Fibroblast of skin of left biceps (primary cell): ENCODE results near the gene OR52H1.

Source experiments
- DNase-seq, 2 experiments: peaks; one replicate each; pipeline ENCODE4 v3.0.0-alpha.2; 2013; ENCODE audit warnings: low read depth in 2 of 2

OR52H1 gene

GRCh38 chr11:5534046-5534445 lies 14.3 kb downstream of the OR52H1 start:
- DNase-seq, result no peak

DNA sequence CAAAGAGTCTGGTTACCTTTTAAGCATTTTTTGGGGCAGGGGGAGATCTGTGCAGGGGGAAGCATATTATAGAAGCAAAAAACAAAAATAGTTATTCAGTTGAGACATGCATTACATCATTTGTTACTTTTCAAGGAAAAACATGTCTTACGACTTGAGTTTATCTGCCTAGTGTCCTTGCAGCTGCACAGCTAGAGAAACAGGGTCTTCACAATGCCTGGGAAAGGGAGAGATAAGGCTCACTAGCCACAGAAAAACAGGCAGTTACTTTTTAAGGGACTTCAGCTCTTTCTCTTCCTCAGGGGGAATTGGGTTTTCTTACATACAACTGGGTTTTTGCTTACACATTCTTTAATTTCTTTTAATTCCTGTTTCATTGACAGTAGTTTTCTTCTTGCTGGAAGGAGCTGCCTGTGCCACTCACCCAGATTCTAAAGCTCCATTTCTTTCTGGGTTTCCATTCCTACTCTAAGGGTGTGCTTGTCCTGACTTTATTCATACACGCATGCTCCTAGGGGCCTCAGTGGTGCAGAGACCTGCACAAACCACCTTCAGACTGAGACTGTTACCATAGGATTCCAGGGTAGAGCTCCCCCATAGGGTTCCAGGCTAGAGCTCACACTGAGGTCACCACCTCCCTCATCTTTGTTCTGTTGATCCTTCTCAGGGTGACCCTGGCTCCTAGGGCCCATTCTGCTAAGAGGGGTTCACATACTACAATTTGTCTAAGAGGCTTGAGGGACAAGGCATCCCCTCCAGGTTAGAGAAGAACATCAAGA lies 17.1 kb downstream of the OR52H1 start:
- DNase-seq, result no peak

DNA sequence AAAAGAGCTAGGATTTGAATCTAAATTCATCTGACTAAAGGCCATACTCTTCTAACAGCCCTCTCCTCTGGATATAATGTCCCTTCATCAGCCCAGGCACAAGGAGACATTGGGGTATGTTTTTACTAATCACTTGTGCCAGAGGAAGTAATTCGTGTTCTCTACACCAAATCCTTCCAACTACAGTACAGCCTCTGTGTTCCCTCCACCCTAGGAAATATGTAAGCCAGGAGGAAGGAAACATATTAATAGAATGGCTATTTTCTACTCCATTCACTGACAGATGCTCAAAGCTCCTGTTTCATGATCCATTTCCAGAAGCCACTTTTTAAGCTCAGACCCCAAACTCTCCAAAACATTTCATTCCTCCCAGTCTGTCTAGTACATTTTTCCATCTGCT lies 19.8 kb downstream of the OR52H1 start:
- no peak for DNase-seq

DNA sequence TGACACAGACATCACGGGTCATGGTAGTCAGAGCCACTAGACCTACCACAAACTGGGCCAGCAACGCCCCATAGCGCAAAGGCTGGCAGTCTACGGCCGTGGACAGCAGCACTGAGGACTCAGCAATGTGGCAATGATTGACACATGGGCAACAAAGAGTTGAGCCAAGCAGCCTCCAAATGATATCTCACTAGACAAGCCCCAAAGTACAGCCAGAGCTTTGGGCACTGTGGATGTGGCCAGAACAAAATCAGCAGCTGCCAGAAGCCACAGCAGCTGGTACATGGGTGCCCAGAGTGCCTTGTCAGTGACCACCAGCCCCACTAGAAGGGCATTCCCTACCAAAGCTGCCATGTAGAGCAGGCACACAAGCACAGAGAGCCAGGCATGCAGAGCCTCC lies 20.6 kb downstream of the OR52H1 start:
- DNase-seq, result no peak

GRCh38 chr11:5524756-5525155 lies 23.6 kb downstream of the OR52H1 start:
- no peak for DNase-seq

DNA sequence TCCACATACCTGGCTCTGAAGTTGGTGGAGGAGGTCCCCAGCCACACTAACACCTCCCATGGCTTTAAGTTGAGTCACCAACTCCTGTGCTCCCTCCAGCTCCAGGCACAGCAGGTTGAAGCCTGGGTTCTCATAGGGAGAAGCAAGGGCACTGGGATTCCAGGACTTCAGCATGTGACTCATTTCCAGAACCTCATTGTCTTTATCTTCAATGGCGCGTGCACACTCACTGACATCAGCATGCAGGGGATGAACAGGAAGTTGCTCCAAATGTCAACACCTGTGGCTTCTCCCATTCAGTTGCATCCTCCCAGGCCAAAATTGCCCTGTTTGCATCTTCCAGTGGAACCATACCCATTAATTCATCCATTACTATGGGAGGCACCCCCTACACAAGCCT lies 26.0 kb downstream of the OR52H1 start:
- no peak for DNase-seq

DNA sequence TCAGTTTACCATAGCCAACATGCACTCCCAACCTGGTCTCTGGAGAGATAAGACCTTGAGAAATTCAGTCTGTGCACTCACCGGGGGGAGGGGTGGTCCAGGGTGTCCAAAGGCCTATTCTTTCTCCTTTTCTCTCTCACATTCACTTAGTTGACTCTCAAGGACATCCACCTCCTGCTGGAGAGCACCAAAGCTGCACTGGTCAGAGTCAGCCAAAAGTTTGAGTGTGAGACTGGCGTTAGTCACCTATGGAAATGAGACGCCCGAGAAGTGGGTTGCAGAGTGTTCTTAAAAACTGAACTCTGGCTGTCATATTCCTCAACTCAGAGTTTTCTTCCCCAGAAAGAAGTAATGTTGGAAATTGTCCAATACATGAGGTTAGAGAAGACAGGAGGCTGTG lies 26.8 kb downstream of the OR52H1 start:
- DNase-seq, result no peak

- no peak for DNase-seq
Observed at GRCh38 chr11:5516599-5516998, 31.7 kb downstream of the OR52H1 start, which contains the start of gene UBQLNL. UBQLNL (minus strand) TSS chr11:5516699; CDS start chr11:5516441, 258 bp downstream.

GRCh38 chr11:5514841-5515240 lies 33.5 kb downstream of the OR52H1 start:
- DNase-seq, result no peak

DNA sequence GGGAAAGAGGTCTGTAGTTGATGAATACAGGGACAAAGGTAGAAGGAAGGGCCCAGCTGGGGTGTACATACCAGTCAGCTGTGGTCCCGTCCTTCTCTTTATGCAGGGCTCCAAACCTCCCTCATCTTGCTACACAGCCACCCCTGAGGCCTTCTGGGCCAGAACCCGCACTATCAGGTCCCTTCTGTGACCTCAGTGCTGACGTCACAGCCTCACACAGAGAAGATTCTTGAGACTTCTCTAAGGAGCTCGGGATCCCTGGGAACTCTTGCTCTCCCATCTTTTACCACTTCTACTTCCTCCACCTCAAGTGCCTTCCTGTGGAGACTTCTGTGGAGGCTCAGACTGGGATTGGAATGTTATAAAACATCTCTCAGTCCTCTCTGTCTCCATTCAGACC lies 38.5 kb downstream of the OR52H1 start, which contains the start of gene UBQLN3:
Gene UBQLN3, minus strand, starts transcription at position 155 of the 400 bp plus-strand sequence. CDS start 399 bp downstream, outside the sequence.
- DNase-seq, result no peak

DNA sequence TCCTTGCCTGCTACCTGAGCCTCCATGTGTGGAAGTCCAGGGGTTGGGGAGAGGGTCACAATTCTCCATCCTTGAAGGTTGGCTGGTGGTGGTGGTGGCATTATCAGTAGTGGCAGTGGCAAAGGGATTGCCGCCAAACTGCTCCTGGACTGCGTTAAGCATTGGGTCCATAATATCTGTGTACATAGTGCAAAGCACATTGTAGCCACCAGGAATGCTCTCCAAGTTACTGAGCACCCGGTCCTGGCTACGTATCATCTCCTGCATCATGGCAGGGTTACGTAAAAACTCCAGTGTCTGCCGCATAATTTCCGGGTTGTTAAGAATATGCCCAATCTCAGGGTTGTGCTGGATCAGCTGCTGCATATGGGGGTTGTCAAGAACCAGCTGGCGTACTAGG lies 39.7 kb downstream of the OR52H1 start:
- DNase-seq, result no peak

GRCh38 chr11:5507933-5508305 lies 40.4 kb downstream of the OR52H1 start:
- no peak for DNase-seq

- DNase-seq, result no peak
Observed at GRCh38 chr11:5507177-5507932, 41.0 kb downstream of the OR52H1 start.

GRCh38 chr11:5505363-5506048 lies 42.8 kb downstream of the OR52H1 start:
- no peak for DNase-seq

DNA sequence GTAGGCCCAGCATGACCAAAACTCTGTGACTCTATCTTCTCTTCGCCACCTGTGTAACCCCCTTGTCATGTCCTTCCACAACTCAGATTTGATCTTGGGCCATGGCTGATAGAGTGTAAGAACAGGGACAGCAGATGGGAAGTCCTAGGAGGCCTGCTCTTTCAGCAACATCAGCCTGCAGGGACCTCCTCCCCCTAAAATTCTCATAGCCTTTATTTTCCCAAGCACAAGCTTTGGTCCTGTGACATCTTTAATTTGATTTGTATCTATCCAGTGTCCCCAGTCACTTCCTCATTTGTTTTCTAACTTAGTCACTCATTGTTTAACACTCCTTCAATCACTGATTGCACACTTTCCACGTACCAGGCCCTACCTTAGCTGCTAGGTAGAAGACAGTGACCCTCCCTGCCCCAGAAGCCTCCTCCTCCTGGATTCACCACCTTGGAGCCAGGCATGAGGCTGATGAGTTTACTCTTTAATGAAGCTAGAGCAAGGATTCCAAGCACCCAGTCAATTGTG lies 43.9 kb downstream of the OR52H1 start:
- DNase-seq, result no peak

DNA sequence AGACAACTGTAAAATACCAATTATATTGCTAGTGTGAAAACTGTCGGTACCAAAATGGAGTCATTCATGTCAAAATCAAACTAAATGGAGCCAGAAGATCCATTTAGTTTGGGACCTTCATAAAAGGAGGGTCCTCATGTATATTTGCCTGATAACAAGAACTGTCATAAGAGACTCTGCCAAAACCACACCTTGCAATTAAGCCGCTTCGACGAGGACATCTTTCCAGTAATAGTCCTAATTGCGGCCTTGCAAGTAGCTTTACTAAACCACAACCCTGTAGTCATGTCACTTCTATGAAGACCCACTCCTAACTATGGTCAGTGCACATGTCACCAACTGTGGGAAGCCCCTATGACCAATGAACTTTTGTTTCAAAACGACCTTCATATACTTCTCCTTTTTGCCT lies 47.9 kb downstream of the OR52H1 start:
- DNase-seq, result no peak

- no peak for DNase-seq
Observed at GRCh38 chr11:5499671-5500070, 48.7 kb downstream of the OR52H1 start.
